ENCODE measurements around the gene P2RX7. TPM values are rescaled to one million over a fixed set of nuclear protein-coding genes. Genes with fewer than 3 reads are reported as not detected.

Gene P2RX7
- 0.40 to 0.75 TPM (median 0.50 TPM) in 3 replicates for total RNA-seq

DNA sequence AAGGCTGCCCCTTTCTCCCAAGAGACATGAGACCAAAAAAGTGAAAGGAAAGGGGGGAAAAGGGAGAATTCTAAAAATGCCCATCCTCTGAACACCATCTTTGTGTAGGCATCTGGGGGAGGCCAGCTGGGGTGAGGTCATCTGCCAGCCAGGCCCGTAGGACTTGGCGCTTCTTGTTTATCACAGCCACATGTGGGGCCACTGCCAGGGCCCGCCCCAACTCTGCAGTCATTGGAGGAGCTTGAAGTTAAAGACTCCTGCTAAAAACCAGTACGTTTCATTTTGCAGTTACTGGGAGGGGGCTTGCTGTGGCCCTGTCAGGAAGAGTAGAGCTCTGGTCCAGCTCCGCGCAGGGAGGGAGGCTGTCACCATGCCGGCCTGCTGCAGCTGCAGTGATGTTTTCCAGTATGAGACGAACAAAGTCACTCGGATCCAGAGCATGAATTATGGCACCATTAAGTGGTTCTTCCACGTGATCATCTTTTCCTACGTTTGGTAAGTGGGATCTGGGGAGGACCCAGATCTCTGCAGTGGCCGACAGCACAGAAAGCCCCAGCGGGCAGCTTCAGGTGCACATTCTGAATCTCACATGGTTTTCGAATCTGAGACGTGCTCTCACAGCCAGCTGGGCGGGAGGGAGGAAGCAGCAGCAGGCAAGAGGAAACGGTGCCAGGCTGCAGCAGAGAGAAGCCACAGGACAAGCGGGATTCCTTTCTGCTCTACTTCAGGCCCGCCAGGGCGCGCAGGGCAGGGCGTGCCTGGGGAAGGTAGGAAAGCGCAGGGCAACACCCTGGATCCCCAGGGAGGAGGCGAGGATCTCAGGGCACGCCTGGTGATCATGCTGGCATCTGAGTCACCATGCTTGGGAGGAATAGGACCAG, at the start of gene P2RX7:
Gene P2RX7, plus strand, starts transcription at position 276 of the 881 bp plus-strand sequence. Its CDS starts 95 bp downstream, at position 371.
- peak in 1 of 2 experiments; percentile 44 for DNase-seq (ENCODE audit: low spot score in 2 of 2, unreplicated experiment in 2 of 2)
- peak within 1 kb of the TSS; percentile 67 for H3K27ac Mint-ChIP-seq
- no peaks in the 10 kb centered on the region for H3K36me3 Mint-ChIP-seq

DNA sequence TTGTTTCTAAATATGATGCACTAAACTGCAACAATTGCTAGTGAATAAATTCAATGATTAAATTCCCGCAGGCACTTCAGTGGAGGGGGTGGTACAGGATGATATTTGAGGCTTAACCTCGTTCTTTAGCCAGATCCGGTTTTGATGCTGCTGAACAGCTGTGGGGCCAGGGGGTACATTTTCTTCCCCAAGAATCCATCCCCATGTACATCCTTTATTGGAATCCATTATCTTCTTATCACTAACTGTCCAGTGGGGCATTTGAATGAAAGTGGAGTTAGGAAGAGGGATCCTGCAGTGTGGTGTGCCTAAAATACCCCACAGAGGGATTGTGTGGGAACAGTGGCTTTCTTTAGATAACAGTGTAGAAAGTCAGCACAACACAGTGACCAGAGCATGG, 48.4 kb upstream of the P2RX7 start:
- no peaks in the 10 kb centered on the region for H3K9me3 Mint-ChIP-seq
- DNase-seq (ENCODE audit: low spot score in 2 of 2, unreplicated experiment in 2 of 2) = no peak
- H3K4me3 Mint-ChIP-seq = no peak overlapping the region
- H3K36me3 Mint-ChIP-seq = no peaks in the 10 kb centered on the region
- no peaks in the 10 kb centered on the region for H3K4me1 Mint-ChIP-seq
- H3K27me3 Mint-ChIP-seq (ENCODE audit: low read depth) = peaks cover 13% of the 10 kb centered on the region
- no peak overlapping the region for H3K27ac Mint-ChIP-seq
- TF ChIP-seq, protein P1, sequence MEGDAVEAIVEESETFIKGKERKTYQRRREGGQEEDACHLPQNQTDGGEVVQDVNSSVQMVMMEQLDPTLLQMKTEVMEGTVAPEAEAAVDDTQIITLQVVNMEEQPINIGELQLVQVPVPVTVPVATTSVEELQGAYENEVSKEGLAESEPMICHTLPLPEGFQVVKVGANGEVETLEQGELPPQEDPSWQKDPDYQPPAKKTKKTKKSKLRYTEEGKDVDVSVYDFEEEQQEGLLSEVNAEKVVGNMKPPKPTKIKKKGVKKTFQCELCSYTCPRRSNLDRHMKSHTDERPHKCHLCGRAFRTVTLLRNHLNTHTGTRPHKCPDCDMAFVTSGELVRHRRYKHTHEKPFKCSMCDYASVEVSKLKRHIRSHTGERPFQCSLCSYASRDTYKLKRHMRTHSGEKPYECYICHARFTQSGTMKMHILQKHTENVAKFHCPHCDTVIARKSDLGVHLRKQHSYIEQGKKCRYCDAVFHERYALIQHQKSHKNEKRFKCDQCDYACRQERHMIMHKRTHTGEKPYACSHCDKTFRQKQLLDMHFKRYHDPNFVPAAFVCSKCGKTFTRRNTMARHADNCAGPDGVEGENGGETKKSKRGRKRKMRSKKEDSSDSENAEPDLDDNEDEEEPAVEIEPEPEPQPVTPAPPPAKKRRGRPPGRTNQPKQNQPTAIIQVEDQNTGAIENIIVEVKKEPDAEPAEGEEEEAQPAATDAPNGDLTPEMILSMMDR (IDR thresholded peaks at IDR 0.05; ENCODE audit: unreplicated experiment) = no peak

More for the DNA sequence above, at the start of gene P2RX7:
- H3K4me1 Mint-ChIP-seq = peaks cover 23% of the 10 kb centered on the region
- TF ChIP-seq, protein P1 (IDR thresholded peaks at IDR 0.05; ENCODE audit: unreplicated experiment) = no peak
- peaks cover 3% of the 10 kb centered on the region for H3K9me3 Mint-ChIP-seq
- H3K4me3 Mint-ChIP-seq = peak within 1 kb of the TSS; percentile 64
- H3K27me3 Mint-ChIP-seq (ENCODE audit: low read depth) = no peaks in the 10 kb centered on the region

DNA sequence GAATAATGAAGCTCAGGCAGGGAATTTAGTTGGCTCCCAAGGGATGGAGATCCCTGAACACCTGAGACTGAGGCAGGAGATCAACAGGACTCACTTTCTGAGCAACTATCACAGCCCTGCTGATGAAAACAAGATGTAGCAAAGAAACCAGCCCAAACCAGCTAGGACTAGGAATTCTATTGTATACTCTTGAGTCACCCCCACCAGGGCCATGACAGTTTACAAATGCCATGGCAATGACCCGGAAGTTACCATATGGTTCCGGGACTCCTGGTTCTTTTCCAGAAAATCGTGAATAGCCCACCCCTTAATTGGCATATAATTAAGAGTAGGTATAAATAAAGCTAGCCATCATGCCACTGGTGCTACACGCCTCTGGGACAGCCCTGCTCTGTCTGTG, 47.6 kb upstream of the P2RX7 start:
- no peak for DNase-seq (ENCODE audit: low spot score in 2 of 2, unreplicated experiment in 2 of 2)
- Mint-ChIP-seq H3K27me3 (ENCODE audit: low read depth) (peaks cover 13% of the 10 kb centered on the region), H3K9me3 (no peaks in the 10 kb centered on the region), H3K4me1 (no peaks in the 10 kb centered on the region), H3K4me3 (no peak overlapping the region), H3K36me3 (no peaks in the 10 kb centered on the region), H3K27ac (no peak overlapping the region)
- TF ChIP-seq, protein P1 (IDR thresholded peaks at IDR 0.05; ENCODE audit: unreplicated experiment) = no peak

DNA sequence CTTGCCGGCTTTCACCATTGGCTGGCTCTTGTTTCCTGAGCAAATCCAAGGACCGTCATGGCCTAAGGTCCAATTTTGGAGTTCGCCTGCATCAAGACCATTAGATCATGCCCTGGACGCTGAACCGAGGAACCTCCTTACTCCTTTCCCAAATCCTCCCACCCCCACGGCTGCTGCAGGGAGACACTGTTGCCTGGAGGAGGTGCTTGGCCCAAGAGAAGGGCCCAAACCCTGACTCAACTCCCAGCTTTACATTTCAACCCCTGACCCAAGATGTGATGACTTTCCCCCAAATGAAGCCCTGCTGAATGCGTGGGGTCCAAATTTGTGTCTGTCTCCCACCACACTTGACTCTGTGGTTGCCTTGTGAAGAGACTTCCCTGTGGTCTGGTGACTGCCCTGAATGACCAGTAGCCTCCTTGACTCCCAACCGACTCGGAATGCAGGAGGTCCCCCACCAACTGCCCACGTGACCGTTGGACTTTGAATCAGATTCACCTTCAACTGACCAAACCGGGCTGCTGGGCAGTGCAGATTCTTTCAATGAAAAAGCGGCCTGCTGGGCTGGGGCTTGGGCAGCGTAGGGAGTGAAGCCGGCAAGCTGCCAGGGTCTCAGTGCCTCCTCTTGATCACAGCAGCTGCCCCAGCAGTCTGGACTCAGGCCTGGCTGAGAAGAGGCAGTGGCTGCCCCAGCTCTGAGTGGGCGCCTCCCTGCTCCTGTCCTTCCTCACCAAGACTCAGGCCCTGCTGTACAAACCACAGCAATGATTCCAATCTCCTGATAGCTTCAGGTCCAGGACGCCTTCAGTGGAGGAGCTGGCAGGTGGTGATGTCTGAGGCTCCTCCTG, 46.9 kb upstream of the P2RX7 start:
- DNase-seq (ENCODE audit: low spot score in 2 of 2, unreplicated experiment in 2 of 2) = no peak
- no peak overlapping the region for H3K27ac Mint-ChIP-seq
- H3K4me3 Mint-ChIP-seq = no peak overlapping the region
- H3K4me1 Mint-ChIP-seq = peaks cover 3% of the 10 kb centered on the region
- H3K36me3 Mint-ChIP-seq = no peaks in the 10 kb centered on the region
- H3K9me3 Mint-ChIP-seq = no peaks in the 10 kb centered on the region
- peaks cover 13% of the 10 kb centered on the region for H3K27me3 Mint-ChIP-seq (ENCODE audit: low read depth)
- TF ChIP-seq, protein P1 (IDR thresholded peaks at IDR 0.05; ENCODE audit: unreplicated experiment) = no peak

DNA sequence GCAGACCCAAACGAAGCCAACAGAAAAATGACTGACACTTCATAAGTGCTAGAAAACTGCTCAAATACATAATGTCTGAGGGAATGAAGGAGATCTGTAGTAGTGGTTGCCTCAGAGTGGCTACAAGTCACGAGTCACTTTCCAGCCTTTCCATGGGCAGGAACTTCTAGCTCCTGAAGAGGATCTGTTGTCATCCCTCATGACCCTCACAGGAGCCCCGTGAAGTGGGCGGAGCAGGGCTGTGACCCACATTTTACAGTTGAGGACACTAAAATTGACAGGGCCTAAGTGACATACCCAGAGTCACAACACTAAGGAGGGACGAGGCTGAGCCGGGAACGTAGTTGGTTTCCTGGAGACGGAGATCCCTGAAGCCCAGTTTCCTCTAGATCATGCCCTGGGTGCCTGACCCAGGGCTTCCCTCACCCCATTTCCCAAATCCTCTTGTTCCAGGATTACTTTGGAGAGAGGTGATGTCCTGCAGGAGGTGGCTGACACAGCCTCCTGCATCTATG, 45.8 kb upstream of the P2RX7 start:
- TF ChIP-seq, protein P1 (IDR thresholded peaks at IDR 0.05; ENCODE audit: unreplicated experiment) = no peak
- DNase-seq (ENCODE audit: low spot score in 2 of 2, unreplicated experiment in 2 of 2) = no peak
- no peak overlapping the region for H3K4me3 Mint-ChIP-seq
- H3K27ac Mint-ChIP-seq = no peak overlapping the region
- no peaks in the 10 kb centered on the region for H3K9me3 Mint-ChIP-seq
- no peaks in the 10 kb centered on the region for H3K36me3 Mint-ChIP-seq
- H3K4me1 Mint-ChIP-seq = peaks cover 7% of the 10 kb centered on the region
- peaks cover 15% of the 10 kb centered on the region for H3K27me3 Mint-ChIP-seq (ENCODE audit: low read depth)
